ENCODE results near the gene MYOF. TPM values are rescaled to one million over a fixed set of nuclear protein-coding genes. Genes with fewer than 3 reads are reported as not detected.
A peak's percentile ranks its signal among the peaks of the same experiment; 100 is the strongest.
"Not testable (repeated sequence)": the region's sequence is repeated elsewhere in the genome, so short reads cannot be mapped to it uniquely, and the experiment has no call there.

The MYOF gene
- total RNA-seq, 4 donors from 2014 or later: 61.1 to 123 (median 99.6) TPM

- Histone ChIP-seq H3K9me3 (no peaks in the 10 kb centered on the region), H3K27ac (no peak overlapping the region), H3K36me3 (no peaks in the 10 kb centered on the region), H3K4me1 (no peaks in the 10 kb centered on the region), H3K27me3 (no peaks in the 10 kb centered on the region), H3K4me3 (no peak overlapping the region)
- intact Hi-C loops (cut with DNase I): loop anchor here (10.0 kb wide), 1 partner anchor 211 kb away; no protein-coding TSS in a partner anchor
- 58 to 66% methylated on average over 2 to 3 of the region's 4 CpGs for WGBS, 2 donors
- no peak for TF ChIP-seq CTCF (IDR thresholded peaks at IDR 0.05)
- TF ChIP-seq POLR2A (IDR thresholded peaks at IDR 0.05): no peak
- DNase-seq: no peak
Observed at GRCh38 chr10:93296151-93296550, 186.0 kb downstream of the MYOF start.

- Histone ChIP-seq H3K4me3 (no peak overlapping the region), H3K4me1 (no peaks in the 10 kb centered on the region), H3K36me3 (no peaks in the 10 kb centered on the region), H3K9me3 (no peaks in the 10 kb centered on the region), H3K27me3 (no peaks in the 10 kb centered on the region), H3K27ac (no peak overlapping the region)
- DNase-seq: no peak
- 36 to 49% methylated on average over 2 of the region's 2 CpGs for WGBS, 2 donors
- TF ChIP-seq POLR2A (IDR thresholded peaks at IDR 0.05): no peak
- no peak for TF ChIP-seq CTCF (IDR thresholded peaks at IDR 0.05)
- intact Hi-C loops (cut with DNase I): loop anchor here (10.0 kb wide), 1 partner anchor 209 kb away; no protein-coding TSS in a partner anchor
Observed at GRCh38 chr10:93293999-93294398, 188.1 kb downstream of the MYOF start.

GRCh38 chr10:93290661-93291354 is 191.3 kb downstream of the MYOF start:
- TF ChIP-seq POLR2A (IDR thresholded peaks at IDR 0.05) (no peak), CTCF (IDR thresholded peaks at IDR 0.05) (no peak)
- Histone ChIP-seq H3K27me3 (no peaks in the 10 kb centered on the region), H3K36me3 (no peaks in the 10 kb centered on the region), H3K9me3 (no peaks in the 10 kb centered on the region), H3K27ac (no peak overlapping the region), H3K4me3 (no peak overlapping the region), H3K4me1 (no peaks in the 10 kb centered on the region)
- no peak for DNase-seq
- intact Hi-C loops (cut with DNase I): loop anchor here (10.0 kb wide), 1 partner anchor 206 kb away; no protein-coding TSS in a partner anchor
- WGBS, 2 donors: 34 to 60% methylated on average over 5 of the region's 5 CpGs

GRCh38 chr10:93288679-93289634 is 193.2 kb downstream of the MYOF start:
- Histone ChIP-seq H3K27ac (no peak overlapping the region), H3K4me1 (no peaks in the 10 kb centered on the region), H3K36me3 (no peaks in the 10 kb centered on the region), H3K27me3 (no peaks in the 10 kb centered on the region), H3K4me3 (no peak overlapping the region), H3K9me3 (no peaks in the 10 kb centered on the region)
- TF ChIP-seq CTCF (IDR thresholded peaks at IDR 0.05) (peak; percentile 28 to 88 (median 82)), POLR2A (IDR thresholded peaks at IDR 0.05) (no peak)
- 43 to 58% methylated on average over 17 to 20 of the region's 20 CpGs for WGBS, 2 donors
- DNase-seq: no peak
- intact Hi-C loops (cut with DNase I): loop anchor here (10.0 kb wide), 1 partner anchor 174 kb away; no protein-coding TSS in a partner anchor

GRCh38 chr10:93287775-93288174 is 194.4 kb downstream of the MYOF start:
- intact Hi-C loops (cut with DNase I): loop anchor here (10.0 kb wide), 1 partner anchor 173 kb away; no protein-coding TSS in a partner anchor

GRCh38 chr10:93284246-93284645 is 197.9 kb downstream of the MYOF start:
- DNase-seq: not testable (repeated sequence)

More at GRCh38 chr10:93287775-93288174, 194.4 kb downstream of the MYOF start:
- H3K27me3 ChIP-seq: no peaks in the 10 kb centered on the region
- TF ChIP-seq POLR2A (IDR thresholded peaks at IDR 0.05) (no peak), CTCF (IDR thresholded peaks at IDR 0.05) (no peak)
- H3K36me3 ChIP-seq: no peaks in the 10 kb centered on the region
- no peak overlapping the region for H3K27ac ChIP-seq
- 80 to 83% methylated on average over 1 of the region's 1 CpG for WGBS, 2 donors
- no peaks in the 10 kb centered on the region for H3K9me3 ChIP-seq
- no peak for DNase-seq
- H3K4me3 ChIP-seq: no peak overlapping the region
- H3K4me1 ChIP-seq: no peaks in the 10 kb centered on the region

More at GRCh38 chr10:93284246-93284645, 197.9 kb downstream of the MYOF start:
- H3K4me1 ChIP-seq, H3K4me3 ChIP-seq, H3K36me3 ChIP-seq, H3K9me3 ChIP-seq, H3K27me3 ChIP-seq, H3K27ac ChIP-seq: not testable (repeated sequence)
- intact Hi-C loops (cut with DNase I): loop anchor here (10.0 kb wide), 1 partner anchor 169 kb away; no protein-coding TSS in a partner anchor
- WGBS, 2 donors: 70 to 88% methylated on average over 6 to 9 of the region's 11 CpGs
